Muscle layer of colon (tissue), 2 donors: ENCODE data around the gene PRAME.
"Not testable (repeated sequence)": the region's sequence is repeated elsewhere in the genome, so short reads cannot be mapped to it uniquely, and the experiment has no call there.

Experiments used
- H3K27ac ChIP-seq: one replicate; pipeline ENCODE4 v1.7.0; 2013; ENCODE audit warnings: low read depth, mild to moderate bottlenecking, low read length, moderate library complexity
- H3K27me3 ChIP-seq, 2 donors: one replicate each; pipeline ENCODE4 v1.7.0; 2013; ENCODE audit warnings: low read length in 2 of 2, mild to moderate bottlenecking in 2 of 2; ENCODE audit not compliant: insufficient read depth in 2 of 2, control insufficient read depth in 1 of 2
- H3K36me3 ChIP-seq: one replicate; pipeline ENCODE4 v1.7.0; 2013; ENCODE audit warnings: mild to moderate bottlenecking, low read length; ENCODE audit not compliant: insufficient read depth
- H3K4me1 ChIP-seq: one replicate; pipeline ENCODE4 v1.7.0; 2013; ENCODE audit warnings: mild to moderate bottlenecking, low read length; ENCODE audit not compliant: insufficient read depth
- H3K4me3 ChIP-seq, 2 donors: one replicate each; pipeline ENCODE4 v1.7.0; 2013; ENCODE audit warnings: low read length in 2 of 2, low read depth in 1 of 2, mild to moderate bottlenecking in 1 of 2, moderate library complexity in 1 of 2
- H3K9ac ChIP-seq: one replicate; pipeline ENCODE4 v1.7.0; 2013; ENCODE audit warnings: low read length
- H3K9me3 ChIP-seq: one replicate; pipeline ENCODE4 v1.7.0; 2013; ENCODE audit warnings: mild to moderate bottlenecking, low read length
- donor health status: abdominal sarcoma.
- donor health status: Adenocarcinoma of cecum.

Gene PRAME

GRCh38 chr22:22546490-22546889 lies 12.6 kb downstream of the PRAME start:
- Histone ChIP-seq H3K9ac (no peak overlapping the region), H3K27me3 (no peaks in the 10 kb centered on the region), H3K4me3 (no peak overlapping the region), H3K27ac (no peak overlapping the region), H3K9me3 (no peaks in the 10 kb centered on the region), H3K4me1 (no peaks in the 10 kb centered on the region), H3K36me3 (no peaks in the 10 kb centered on the region)

GRCh38 chr22:22545084-22545483 lies 14.0 kb downstream of the PRAME start:
- Histone ChIP-seq H3K27me3 (no peaks in the 10 kb centered on the region), H3K9ac (no peak overlapping the region), H3K27ac (no peak overlapping the region), H3K36me3 (no peaks in the 10 kb centered on the region), H3K4me1 (no peaks in the 10 kb centered on the region), H3K4me3 (no peak overlapping the region), H3K9me3 (no peaks in the 10 kb centered on the region)

- Histone ChIP-seq H3K27ac (no peak overlapping the region), H3K9me3 (no peaks in the 10 kb centered on the region), H3K4me1 (no peaks in the 10 kb centered on the region), H3K9ac (no peak overlapping the region), H3K36me3 (no peaks in the 10 kb centered on the region), H3K4me3 (no peak overlapping the region), H3K27me3 (no peaks in the 10 kb centered on the region)
Observed at GRCh38 chr22:22538226-22538989, 20.7 kb downstream of the PRAME start.

GRCh38 chr22:22536916-22537315 lies 22.1 kb downstream of the PRAME start:
- Histone ChIP-seq H3K4me1 (no peaks in the 10 kb centered on the region), H3K27ac (no peak overlapping the region), H3K4me3 (no peak overlapping the region), H3K9me3 (no peaks in the 10 kb centered on the region), H3K9ac (no peak overlapping the region), H3K27me3 (no peaks in the 10 kb centered on the region), H3K36me3 (no peaks in the 10 kb centered on the region)

GRCh38 chr22:22536515-22536914 lies 22.6 kb downstream of the PRAME start:
- no peak overlapping the region for H3K9ac ChIP-seq
- H3K9me3 ChIP-seq, result no peaks in the 10 kb centered on the region
- no peak overlapping the region for H3K4me3 ChIP-seq
- no peaks in the 10 kb centered on the region for H3K36me3 ChIP-seq
- no peak overlapping the region for H3K27ac ChIP-seq
- H3K4me1 ChIP-seq, result no peaks in the 10 kb centered on the region
- H3K27me3 ChIP-seq, result no peaks in the 10 kb centered on the region

- no peak overlapping the region for H3K9ac ChIP-seq
- H3K4me1 ChIP-seq, result no peaks in the 10 kb centered on the region
- no peaks in the 10 kb centered on the region for H3K9me3 ChIP-seq
- no peaks in the 10 kb centered on the region for H3K27me3 ChIP-seq
- H3K27ac ChIP-seq, result no peak overlapping the region
- no peak overlapping the region for H3K4me3 ChIP-seq
- H3K36me3 ChIP-seq, result no peaks in the 10 kb centered on the region
Observed at GRCh38 chr22:22535662-22536061, 23.4 kb downstream of the PRAME start.

GRCh38 chr22:22534604-22535415 lies 24.3 kb downstream of the PRAME start:
- no peaks in the 10 kb centered on the region for H3K36me3 ChIP-seq

GRCh38 chr22:22533863-22534262 lies 25.2 kb downstream of the PRAME start:
- H3K36me3 ChIP-seq, result no peaks in the 10 kb centered on the region
- H3K27me3 ChIP-seq, result no peaks in the 10 kb centered on the region
- no peak overlapping the region for H3K9ac ChIP-seq
- H3K4me1 ChIP-seq, result no peaks in the 10 kb centered on the region
- no peaks in the 10 kb centered on the region for H3K9me3 ChIP-seq
- no peak overlapping the region for H3K27ac ChIP-seq
- no peak overlapping the region for H3K4me3 ChIP-seq

More at GRCh38 chr22:22534604-22535415, 24.3 kb downstream of the PRAME start:
- no peaks in the 10 kb centered on the region for H3K4me1 ChIP-seq
- H3K27me3 ChIP-seq, result no peaks in the 10 kb centered on the region
- H3K27ac ChIP-seq, result no peak overlapping the region
- H3K9me3 ChIP-seq, result no peaks in the 10 kb centered on the region
- H3K4me3 ChIP-seq, result no peak overlapping the region
- no peak overlapping the region for H3K9ac ChIP-seq

GRCh38 chr22:22533417-22533816 lies 25.6 kb downstream of the PRAME start:
- Histone ChIP-seq H3K9ac (no peak overlapping the region), H3K36me3 (no peaks in the 10 kb centered on the region), H3K4me3 (no peak overlapping the region), H3K27me3 (no peaks in the 10 kb centered on the region), H3K9me3 (no peaks in the 10 kb centered on the region), H3K27ac (no peak overlapping the region), H3K4me1 (no peaks in the 10 kb centered on the region)

GRCh38 chr22:22532547-22533071 lies 26.5 kb downstream of the PRAME start:
- H3K9ac ChIP-seq, H3K4me1 ChIP-seq, H3K4me3 ChIP-seq, H3K27ac ChIP-seq, H3K36me3 ChIP-seq, H3K9me3 ChIP-seq, H3K27me3 ChIP-seq: not testable (repeated sequence)

GRCh38 chr22:22531770-22532546 lies 27.1 kb downstream of the PRAME start:
- Histone ChIP-seq H3K9me3 (no peaks in the 10 kb centered on the region), H3K27me3 (no peaks in the 10 kb centered on the region), H3K4me3 (no peak overlapping the region), H3K4me1 (no peaks in the 10 kb centered on the region), H3K27ac (no peak overlapping the region), H3K9ac (no peak overlapping the region), H3K36me3 (no peaks in the 10 kb centered on the region)
